Activated CD8-positive, alpha-beta T cell treated with anti-CD3 and anti-CD28 coated beads, Interleukin-2, amount 10 ng/mL, durations not matched to agents 7 days and 5 days (primary cell): ENCODE data around the gene EFTUD2. TPM values are rescaled to one million over a fixed set of nuclear protein-coding genes. Genes with fewer than 3 reads are reported as not detected.
"Not testable (repeated sequence)": the region's sequence is repeated elsewhere in the genome, so short reads cannot be mapped to it uniquely, and the experiment has no call there.

Source experiments
- ATAC-seq: fragments of 150-1000 bp; cut with Tn5 transposase; one replicate; pipeline ENCODE4 v1.10.0; 2021; ENCODE audit warnings: moderate library complexity
- CTCF ChIA-PET: fragments of 350-600 bp; sonication (Branson Sonifier 250); formaldehyde crosslinking; loops from one replicate; lab custom pipeline; 2021; ENCODE audit warnings: antibody characterized with exemption; lab: Charles Lee
- POLR2A ChIA-PET: fragments of 350-600 bp; sonication (Branson Sonifier 250); formaldehyde crosslinking; loops from one replicate; lab custom pipeline; 2021; ENCODE audit warnings: antibody characterized with exemption; lab: Charles Lee
- DNase-seq: peaks from one replicate; pipeline ENCODE4 v3.0.0-alpha.2; 2020
- H3K27ac Mint-ChIP-seq: one replicate; pipeline ENCODE4 v1.8.0; 2021; ENCODE audit warnings: mild to moderate bottlenecking, mixed read lengths
- H3K27me3 Mint-ChIP-seq: one replicate; pipeline ENCODE4 v1.8.0; 2021; ENCODE audit warnings: low read depth, mixed read lengths
- H3K36me3 Mint-ChIP-seq: one replicate; pipeline ENCODE4 v1.8.0; 2021; ENCODE audit warnings: low read depth, mixed read lengths
- H3K4me1 Mint-ChIP-seq: one replicate; pipeline ENCODE4 v1.8.0; 2021; ENCODE audit warnings: low read depth, mixed read lengths
- H3K4me3 Mint-ChIP-seq: one replicate; pipeline ENCODE4 v1.8.0; 2021; ENCODE audit warnings: mild to moderate bottlenecking, mixed read lengths
- H3K9me3 Mint-ChIP-seq: one replicate; pipeline ENCODE4 v1.8.0; 2022; ENCODE audit warnings: mixed read lengths; ENCODE audit not compliant: insufficient read depth
- total RNA-seq, 2 experiments: library from RNA; stranded (reverse); gene quantifications; one replicate each; pipeline ENCODE4 v1.2.3, GENCODE V29; 2021

EFTUD2 gene
- total RNA-seq, 2 experiments from 2014 or later: 148 to 156 TPM

GRCh38 chr17:44826123-44826790 is 73.0 kb downstream of the EFTUD2 start:
- Mint-ChIP-seq H3K27me3 (peaks cover 31% of the 10 kb centered on the region), H3K27ac (no peak overlapping the region), H3K4me3 (no peak overlapping the region), H3K4me1 (peaks cover 12% of the 10 kb centered on the region), H3K36me3 (no peaks in the 10 kb centered on the region), H3K9me3 (no peaks in the 10 kb centered on the region)
- DNase-seq (no peak), ATAC-seq (no peak)
- ChIA-PET CTCF (interaction anchor here (1.7 kb wide), 1 partner anchor 47 kb away, joined by 4 read pairs; no protein-coding TSS in a partner anchor), POLR2A (interaction anchor here (0.6 kb wide), 1 partner anchor 1348 kb away, joined by 3 read pairs; no protein-coding TSS in a partner anchor)

- H3K4me1 Mint-ChIP-seq, H3K36me3 Mint-ChIP-seq, H3K27ac Mint-ChIP-seq, DNase-seq, H3K9me3 Mint-ChIP-seq, H3K4me3 Mint-ChIP-seq, ATAC-seq: not testable (repeated sequence)
- H3K27me3 Mint-ChIP-seq: peaks cover 24% of the 10 kb centered on the region
- CTCF ChIA-PET: interaction anchor here (1.7 kb wide), 1 partner anchor 46 kb away, joined by 4 read pairs; no protein-coding TSS in a partner anchor
- POLR2A ChIA-PET: interaction anchor here (0.6 kb wide), 1 partner anchor 1349 kb away, joined by 3 read pairs; no protein-coding TSS in a partner anchor
These were observed 74.0 kb downstream of the EFTUD2 start for GRCh38 chr17:44825236-44825635.

- H3K4me1 Mint-ChIP-seq: no peaks in the 10 kb centered on the region
- H3K27me3 Mint-ChIP-seq: peaks cover 1% of the 10 kb centered on the region
- no peak overlapping the region for H3K4me3 Mint-ChIP-seq
- DNase-seq (no peak), ATAC-seq (no peak)
- CTCF ChIA-PET: interaction anchor here (1.0 kb wide), 1 partner anchor 41 kb away, joined by 4 read pairs; no protein-coding TSS in a partner anchor
- POLR2A ChIA-PET: no interaction called here
- no peaks in the 10 kb centered on the region for H3K9me3 Mint-ChIP-seq
- no peak overlapping the region for H3K27ac Mint-ChIP-seq
- no peaks in the 10 kb centered on the region for H3K36me3 Mint-ChIP-seq
These were observed 78.5 kb downstream of the EFTUD2 start for GRCh38 chr17:44820631-44821212.

DNA sequence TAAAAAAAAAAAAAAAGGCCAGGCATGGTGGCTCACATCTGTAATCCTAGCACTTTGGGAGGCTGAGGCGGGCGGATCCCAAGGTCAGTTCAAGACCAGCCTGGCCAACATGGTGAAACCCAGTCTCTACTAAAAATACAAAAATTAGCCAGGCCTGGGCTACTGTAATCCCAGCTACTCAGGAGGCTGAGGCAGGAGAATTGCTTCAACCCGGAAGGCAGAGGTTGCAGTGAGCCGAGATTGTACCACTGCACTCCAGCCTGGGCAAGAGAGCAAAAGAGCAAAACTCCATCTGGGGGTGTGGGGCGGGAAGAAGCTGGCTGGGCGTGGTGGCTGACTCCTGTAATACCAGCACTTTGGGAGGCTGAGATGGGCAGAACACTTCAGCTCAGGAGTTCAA is 80.7 kb downstream of the EFTUD2 start:
- H3K27ac Mint-ChIP-seq, POLR2A ChIA-PET: not testable (repeated sequence)

GRCh38 chr17:44812263-44812662 is 87.0 kb downstream of the EFTUD2 start:
- ATAC-seq (no peak), DNase-seq (no peak)
- no peaks in the 10 kb centered on the region for H3K36me3 Mint-ChIP-seq
- POLR2A ChIA-PET: no interaction called here
- H3K4me1 Mint-ChIP-seq: no peaks in the 10 kb centered on the region
- no peak overlapping the region for H3K4me3 Mint-ChIP-seq
- CTCF ChIA-PET: interaction anchor here (0.9 kb wide), 1 partner anchor 33 kb away, joined by 3 read pairs; no protein-coding TSS in a partner anchor
- peaks cover 2% of the 10 kb centered on the region for H3K27me3 Mint-ChIP-seq
- no peak overlapping the region for H3K27ac Mint-ChIP-seq
- no peaks in the 10 kb centered on the region for H3K9me3 Mint-ChIP-seq

More for the DNA sequence above, 80.7 kb downstream of the EFTUD2 start:
- ATAC-seq, DNase-seq, H3K36me3 Mint-ChIP-seq, H3K4me1 Mint-ChIP-seq, H3K9me3 Mint-ChIP-seq, H3K27me3 Mint-ChIP-seq, H3K4me3 Mint-ChIP-seq: not testable (repeated sequence)
- CTCF ChIA-PET: interaction anchor here (1.2 kb wide), 1 partner anchor 17 kb away, joined by 3 read pairs; no protein-coding TSS in a partner anchor

- H3K4me1 Mint-ChIP-seq, DNase-seq, H3K4me3 Mint-ChIP-seq, H3K27ac Mint-ChIP-seq, ATAC-seq, H3K9me3 Mint-ChIP-seq, H3K27me3 Mint-ChIP-seq, H3K36me3 Mint-ChIP-seq, POLR2A ChIA-PET: not testable (repeated sequence)
- CTCF ChIA-PET: interaction anchor here (0.9 kb wide), 1 partner anchor 30 kb away, joined by 3 read pairs; no protein-coding TSS in a partner anchor
These were observed 90.4 kb downstream of the EFTUD2 start for GRCh38 chr17:44808656-44809388.

DNA sequence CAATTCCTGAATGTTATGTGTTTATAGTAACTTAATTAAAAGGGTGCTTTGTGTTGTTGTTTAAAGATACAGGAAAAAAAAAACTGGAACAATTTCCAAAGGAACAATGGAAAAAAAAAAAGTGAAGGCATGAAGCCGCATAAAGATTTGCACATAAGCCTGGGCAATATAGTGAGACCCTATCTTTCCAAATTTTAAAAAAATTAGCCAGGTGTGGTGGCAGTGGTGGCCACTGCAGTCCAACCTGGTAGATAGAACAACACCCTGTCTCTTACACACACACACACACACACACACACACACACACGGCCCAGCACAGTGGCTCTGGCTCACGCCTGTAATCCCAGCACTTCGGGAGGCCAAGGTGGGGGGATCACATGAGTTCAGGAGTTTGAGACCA is 91.1 kb downstream of the EFTUD2 start:
- H3K27me3 Mint-ChIP-seq: peaks cover 2% of the 10 kb centered on the region
- CTCF ChIA-PET: interaction anchor here (1.5 kb wide), 1 partner anchor 70 kb away, joined by 3 read pairs; no protein-coding TSS in a partner anchor
- no peaks in the 10 kb centered on the region for H3K36me3 Mint-ChIP-seq
- H3K4me1 Mint-ChIP-seq: no peaks in the 10 kb centered on the region
- H3K9me3 Mint-ChIP-seq: no peaks in the 10 kb centered on the region
- H3K27ac Mint-ChIP-seq: no peak overlapping the region
- ATAC-seq (no peak), DNase-seq (no peak)
- POLR2A ChIA-PET: no interaction called here
- no peak overlapping the region for H3K4me3 Mint-ChIP-seq

DNA sequence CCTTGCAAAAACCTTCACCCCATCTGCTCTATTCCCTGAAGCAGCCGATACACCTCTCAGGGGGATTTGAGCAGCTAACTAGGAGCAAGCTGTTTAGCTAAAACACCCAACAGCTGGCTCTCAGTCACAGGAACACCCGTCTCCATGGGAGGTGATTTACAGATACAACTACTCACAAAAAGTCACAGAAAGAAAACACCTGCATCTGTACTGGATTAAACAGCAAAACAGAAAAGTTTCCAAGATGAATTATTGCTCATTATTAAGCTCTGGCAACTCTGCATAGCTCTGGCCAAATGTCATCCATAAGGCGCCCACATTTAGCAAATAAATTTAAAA is 91.5 kb downstream of the EFTUD2 start:
- Mint-ChIP-seq H3K27ac (no peak overlapping the region), H3K27me3 (peaks cover 2% of the 10 kb centered on the region), H3K4me1 (no peaks in the 10 kb centered on the region), H3K4me3 (no peak overlapping the region), H3K9me3 (no peaks in the 10 kb centered on the region), H3K36me3 (no peaks in the 10 kb centered on the region)
- ATAC-seq (no peak), DNase-seq (no peak)
- POLR2A ChIA-PET: no interaction called here
- CTCF ChIA-PET: interaction anchor here (1.5 kb wide), 1 partner anchor 70 kb away, joined by 3 read pairs; no protein-coding TSS in a partner anchor

DNA sequence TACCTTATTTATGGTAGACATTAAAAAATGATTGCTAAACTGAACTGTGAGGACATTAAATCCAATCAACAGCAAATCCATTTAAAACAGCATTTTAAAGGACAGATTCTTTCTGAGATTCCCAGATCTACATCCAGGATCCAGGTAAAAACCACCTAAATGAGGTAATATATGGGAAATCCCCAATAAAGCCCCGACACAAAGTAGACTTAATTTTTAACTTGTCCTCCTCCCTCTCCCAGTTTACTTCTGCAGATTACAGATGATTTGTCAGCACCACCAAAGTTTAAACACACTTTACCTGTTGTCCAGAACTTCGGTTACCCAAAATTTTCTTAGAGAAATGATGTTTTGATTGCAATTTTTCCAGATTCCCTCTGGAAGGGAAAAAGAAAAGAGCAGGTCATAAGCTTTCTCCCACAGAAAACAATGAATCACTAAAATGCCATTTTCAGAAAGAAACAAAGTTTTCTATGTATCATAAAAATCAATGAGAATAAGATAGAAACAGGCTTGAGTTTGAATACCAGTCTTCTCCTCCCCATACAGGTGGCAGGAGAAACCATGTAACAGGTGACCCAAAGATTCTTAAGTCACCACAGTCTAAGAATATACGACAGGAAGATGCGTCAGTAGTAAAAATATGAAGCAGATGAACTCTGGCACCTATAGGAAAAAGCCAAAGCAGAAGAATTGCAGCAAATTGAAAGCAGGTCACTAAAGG is 92.0 kb downstream of the EFTUD2 start:
- Mint-ChIP-seq H3K4me1 (no peaks in the 10 kb centered on the region), H3K36me3 (no peaks in the 10 kb centered on the region), H3K9me3 (no peaks in the 10 kb centered on the region), H3K27me3 (peaks cover 2% of the 10 kb centered on the region), H3K4me3 (no peak overlapping the region), H3K27ac (no peak overlapping the region)
- DNase-seq (no peak), ATAC-seq (no peak)
- POLR2A ChIA-PET: no interaction called here
- CTCF ChIA-PET: interaction anchor here (1.5 kb wide), 1 partner anchor 71 kb away, joined by 3 read pairs; no protein-coding TSS in a partner anchor

GRCh38 chr17:44804302-44805089 is 94.7 kb downstream of the EFTUD2 start:
- Mint-ChIP-seq H3K4me1 (no peaks in the 10 kb centered on the region), H3K9me3 (no peaks in the 10 kb centered on the region), H3K4me3 (no peak overlapping the region), H3K27me3 (peaks cover 4% of the 10 kb centered on the region), H3K36me3 (no peaks in the 10 kb centered on the region), H3K27ac (no peak overlapping the region)
- CTCF ChIA-PET: no interaction called here
- no peak for DNase-seq
- no peak for ATAC-seq
- POLR2A ChIA-PET: no interaction called here

DNA sequence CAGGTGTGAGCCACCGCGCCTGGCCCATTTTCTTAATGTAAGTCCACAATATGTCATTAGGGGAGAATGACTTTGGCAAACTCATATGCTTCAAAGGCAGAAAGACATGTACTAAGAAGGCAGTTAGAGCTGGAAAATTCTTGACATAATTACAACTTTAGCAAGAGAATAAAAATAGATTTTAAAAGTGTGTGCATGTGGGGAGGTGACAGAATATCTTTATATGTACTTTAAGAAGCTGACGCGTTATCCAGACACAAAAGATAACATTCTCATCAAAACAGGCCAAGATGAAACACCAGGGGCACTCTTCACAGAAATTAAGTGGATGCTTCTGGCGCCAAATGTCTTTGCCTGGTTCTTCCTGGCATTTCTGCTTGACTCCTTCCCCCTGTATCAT is 97.4 kb downstream of the EFTUD2 start:
- ATAC-seq: no peak

More for the DNA sequence above, 97.4 kb downstream of the EFTUD2 start:
- H3K27me3 Mint-ChIP-seq: peaks cover 2% of the 10 kb centered on the region
- H3K36me3 Mint-ChIP-seq: no peaks in the 10 kb centered on the region
- ChIA-PET CTCF (no interaction called here), POLR2A (no interaction called here)
- H3K9me3 Mint-ChIP-seq: no peaks in the 10 kb centered on the region
- peaks cover 12% of the 10 kb centered on the region for H3K4me1 Mint-ChIP-seq
- H3K4me3 Mint-ChIP-seq: no peak overlapping the region
- no peak for DNase-seq
- H3K27ac Mint-ChIP-seq: no peak overlapping the region
